PFSK-1 (cell line): ENCODE measurements around the gene SLC16A14.

Source experiments
- FOXP2 ChIP-seq: optimal IDR thresholded peaks from 2 replicates; pipeline ENCODE3; 2011; ENCODE audit warnings: borderline replicate concordance, control low read depth, inconsistent platforms; ENCODE audit not compliant: insufficient read depth; ENCODE audit errors: extremely low read length, extremely low read depth
- POLR2AphosphoS5 ChIP-seq: IDR thresholded peaks from 2 replicates; pipeline ENCODE4 v1.6.1; 2012; ENCODE audit warnings: low read depth, mild to moderate bottlenecking, control low read depth, low read length, moderate library complexity
- SIN3A ChIP-seq: IDR thresholded peaks from 2 replicates; pipeline ENCODE4 v1.6.1; 2012; ENCODE audit warnings: mild to moderate bottlenecking, low read length, moderate library complexity, borderline replicate concordance; ENCODE audit not compliant: insufficient read depth
- TAF1 ChIP-seq: IDR thresholded peaks from 2 replicates; pipeline ENCODE4 v1.6.1; 2012; ENCODE audit warnings: low read length, control low read depth, borderline replicate concordance; ENCODE audit not compliant: insufficient read depth
- TF ChIP-seq, protein P1 (sequence below), 2 experiments: IDR thresholded peaks; 2 replicates each; pipeline versions ENCODE4 v1.6.1 to v1.8.0; 2011 to 2012; ENCODE audit warnings: low read depth in 2 of 2, low read length in 2 of 2, control low read depth in 1 of 2, inconsistent platforms in 1 of 2, mild to moderate bottlenecking in 1 of 2, moderate library complexity in 1 of 2; ENCODE audit not compliant: insufficient read depth in 1 of 2

GRCh38 chr2:230052299-230052698 is 16.4 kb downstream of the SLC16A14 start:
- TF ChIP-seq POLR2AphosphoS5 = no peak
- no peak for TF ChIP-seq FOXP2
- TF ChIP-seq TAF1 = no peak
- TF ChIP-seq SIN3A = no peak
- TF ChIP-seq, protein P1, sequence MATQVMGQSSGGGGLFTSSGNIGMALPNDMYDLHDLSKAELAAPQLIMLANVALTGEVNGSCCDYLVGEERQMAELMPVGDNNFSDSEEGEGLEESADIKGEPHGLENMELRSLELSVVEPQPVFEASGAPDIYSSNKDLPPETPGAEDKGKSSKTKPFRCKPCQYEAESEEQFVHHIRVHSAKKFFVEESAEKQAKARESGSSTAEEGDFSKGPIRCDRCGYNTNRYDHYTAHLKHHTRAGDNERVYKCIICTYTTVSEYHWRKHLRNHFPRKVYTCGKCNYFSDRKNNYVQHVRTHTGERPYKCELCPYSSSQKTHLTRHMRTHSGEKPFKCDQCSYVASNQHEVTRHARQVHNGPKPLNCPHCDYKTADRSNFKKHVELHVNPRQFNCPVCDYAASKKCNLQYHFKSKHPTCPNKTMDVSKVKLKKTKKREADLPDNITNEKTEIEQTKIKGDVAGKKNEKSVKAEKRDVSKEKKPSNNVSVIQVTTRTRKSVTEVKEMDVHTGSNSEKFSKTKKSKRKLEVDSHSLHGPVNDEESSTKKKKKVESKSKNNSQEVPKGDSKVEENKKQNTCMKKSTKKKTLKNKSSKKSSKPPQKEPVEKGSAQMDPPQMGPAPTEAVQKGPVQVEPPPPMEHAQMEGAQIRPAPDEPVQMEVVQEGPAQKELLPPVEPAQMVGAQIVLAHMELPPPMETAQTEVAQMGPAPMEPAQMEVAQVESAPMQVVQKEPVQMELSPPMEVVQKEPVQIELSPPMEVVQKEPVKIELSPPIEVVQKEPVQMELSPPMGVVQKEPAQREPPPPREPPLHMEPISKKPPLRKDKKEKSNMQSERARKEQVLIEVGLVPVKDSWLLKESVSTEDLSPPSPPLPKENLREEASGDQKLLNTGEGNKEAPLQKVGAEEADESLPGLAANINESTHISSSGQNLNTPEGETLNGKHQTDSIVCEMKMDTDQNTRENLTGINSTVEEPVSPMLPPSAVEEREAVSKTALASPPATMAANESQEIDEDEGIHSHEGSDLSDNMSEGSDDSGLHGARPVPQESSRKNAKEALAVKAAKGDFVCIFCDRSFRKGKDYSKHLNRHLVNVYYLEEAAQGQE (IDR thresholded peaks at IDR 0.05; ENCODE audit: insufficient read depth in 1 of 2, low read depth in 2 of 2, low read length in 2 of 2) = no peak
